GM10248 (cell line): ENCODE results near the gene SHFL.

ENCODE experiments used
- CTCF ChIA-PET: fragments of 300-600 bp; sonication (Branson Sonifier 250); formaldehyde crosslinking; extraction: SDS; loops from one replicate; lab custom pipeline; 2021; ENCODE audit warnings: antibody characterized with exemption; lab: Yijun Ruan, JAX
- POLR2A ChIA-PET: fragments of 350-650 bp; sonication (Branson Sonifier 250); formaldehyde crosslinking; extraction: SDS; loops from one replicate; lab custom pipeline; 2020; ENCODE audit warnings: antibody characterized with exemption; lab: Yijun Ruan, JAX
- DNase-seq: peaks from one replicate; pipeline ENCODE4 v3.0.0; 2012; ENCODE audit errors: extremely low spot score
- TF ChIP-seq, protein P1 (sequence below): IDR thresholded peaks from 2 replicates; pipeline ENCODE4 v1.5.1; 2012; ENCODE audit warnings: mild to moderate bottlenecking, low read depth; ENCODE audit errors: extremely low read depth, missing control alignments, control extremely low read depth

Gene SHFL

GRCh38 chr19:10045371-10045770, 40.7 kb upstream of the SHFL start:
- DNase-seq: no peak
- ChIA-PET POLR2A (no interaction called here), CTCF (no interaction called here)
- TF ChIP-seq, protein P1, sequence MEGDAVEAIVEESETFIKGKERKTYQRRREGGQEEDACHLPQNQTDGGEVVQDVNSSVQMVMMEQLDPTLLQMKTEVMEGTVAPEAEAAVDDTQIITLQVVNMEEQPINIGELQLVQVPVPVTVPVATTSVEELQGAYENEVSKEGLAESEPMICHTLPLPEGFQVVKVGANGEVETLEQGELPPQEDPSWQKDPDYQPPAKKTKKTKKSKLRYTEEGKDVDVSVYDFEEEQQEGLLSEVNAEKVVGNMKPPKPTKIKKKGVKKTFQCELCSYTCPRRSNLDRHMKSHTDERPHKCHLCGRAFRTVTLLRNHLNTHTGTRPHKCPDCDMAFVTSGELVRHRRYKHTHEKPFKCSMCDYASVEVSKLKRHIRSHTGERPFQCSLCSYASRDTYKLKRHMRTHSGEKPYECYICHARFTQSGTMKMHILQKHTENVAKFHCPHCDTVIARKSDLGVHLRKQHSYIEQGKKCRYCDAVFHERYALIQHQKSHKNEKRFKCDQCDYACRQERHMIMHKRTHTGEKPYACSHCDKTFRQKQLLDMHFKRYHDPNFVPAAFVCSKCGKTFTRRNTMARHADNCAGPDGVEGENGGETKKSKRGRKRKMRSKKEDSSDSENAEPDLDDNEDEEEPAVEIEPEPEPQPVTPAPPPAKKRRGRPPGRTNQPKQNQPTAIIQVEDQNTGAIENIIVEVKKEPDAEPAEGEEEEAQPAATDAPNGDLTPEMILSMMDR: no peak

DNA sequence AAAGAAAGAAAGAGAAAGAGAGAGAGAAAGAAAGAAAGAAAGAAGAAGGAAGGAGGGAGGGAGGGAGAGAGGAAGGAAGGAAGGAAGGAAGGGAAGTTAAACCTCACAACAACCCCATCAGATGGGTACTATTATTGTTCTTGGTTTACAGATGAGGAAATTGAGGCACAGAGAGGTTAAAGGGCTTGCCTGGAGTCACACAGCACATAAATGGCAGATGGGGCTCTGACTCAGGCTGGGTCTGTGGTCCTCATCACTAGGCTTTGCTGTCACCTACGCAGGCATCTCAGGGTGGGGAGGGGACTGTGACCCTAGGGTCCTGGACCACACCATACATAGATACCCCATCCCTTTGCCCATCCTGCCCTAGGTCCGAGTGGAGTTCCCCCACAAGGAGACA, 36.5 kb upstream of the SHFL start:
- ChIA-PET POLR2A (no interaction called here), CTCF (no interaction called here)
- TF ChIP-seq, protein P1: no peak
- DNase-seq: no peak

- POLR2A ChIA-PET: no interaction called here
- TF ChIP-seq, protein P1: no peak
- CTCF ChIA-PET: interaction anchor here (1.4 kb wide), 1 partner anchor 10 kb away, joined by 3 read pairs; no protein-coding TSS in a partner anchor
- DNase-seq: no peak
Observed at GRCh38 chr19:10052602-10053360, 33.3 kb upstream of the SHFL start.

DNA sequence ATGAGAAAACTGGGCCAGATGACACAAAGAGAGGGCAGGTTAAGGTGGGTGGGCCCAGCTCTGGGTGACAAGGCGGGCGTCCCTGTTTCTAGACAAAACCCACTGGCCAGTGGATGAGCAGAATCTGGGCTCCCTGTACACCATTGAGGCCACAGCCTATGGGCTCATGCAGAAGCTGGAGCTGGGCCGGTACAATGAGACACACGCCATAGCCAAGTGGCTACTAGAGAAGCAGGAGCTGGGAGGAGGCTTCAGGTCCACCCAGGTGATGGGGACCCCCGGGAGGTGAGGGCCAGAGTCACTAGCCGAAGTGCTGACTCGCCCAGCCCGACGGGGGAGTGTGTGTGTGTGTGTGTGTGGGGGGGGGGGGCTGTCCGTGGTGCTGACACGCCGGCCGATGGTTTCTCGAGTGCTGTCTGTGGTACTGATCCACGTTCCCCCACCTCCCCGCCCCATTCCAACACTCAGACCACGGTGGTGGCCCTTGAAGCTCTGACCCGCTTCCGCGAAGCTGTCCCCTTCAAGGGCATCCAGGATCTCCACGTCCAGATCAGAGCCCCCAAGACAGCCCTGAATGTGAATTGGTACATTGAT, 24.3 kb upstream of the SHFL start:
- TF ChIP-seq, protein P1: no peak
- no peak for DNase-seq
- CTCF ChIA-PET: interaction anchor here (3.3 kb wide), 1 partner anchor 34 kb away, joined by 10 read pairs; no protein-coding TSS in a partner anchor
- POLR2A ChIA-PET: no interaction called here

DNA sequence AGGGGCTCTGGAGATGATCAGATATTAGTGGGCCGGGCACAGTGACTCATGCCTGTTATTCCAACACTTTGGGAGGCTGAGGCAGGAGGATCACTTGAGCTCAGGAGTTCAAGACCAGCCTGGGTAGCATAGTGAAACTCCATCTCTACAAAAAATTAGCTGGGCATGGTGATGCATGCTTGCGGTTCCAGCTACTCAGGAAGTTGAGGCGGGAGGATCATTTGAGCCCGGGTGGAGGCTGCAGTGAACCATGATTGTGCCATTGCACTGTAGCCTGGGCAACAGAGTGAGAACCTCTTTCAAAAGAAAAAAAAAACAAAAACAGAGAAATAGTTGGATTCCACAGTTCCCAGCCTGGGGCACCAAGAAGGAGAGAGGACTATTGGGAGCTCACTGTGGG, 17.9 kb upstream of the SHFL start:
- TF ChIP-seq, protein P1: no peak
- ChIA-PET CTCF (interaction anchor here (0.5 to 1.5 kb wide), 2 partner anchors 9 to 208 kb away, joined by 3 read pairs; no protein-coding TSS in a partner anchor), POLR2A (no interaction called here)
- no peak for DNase-seq

DNA sequence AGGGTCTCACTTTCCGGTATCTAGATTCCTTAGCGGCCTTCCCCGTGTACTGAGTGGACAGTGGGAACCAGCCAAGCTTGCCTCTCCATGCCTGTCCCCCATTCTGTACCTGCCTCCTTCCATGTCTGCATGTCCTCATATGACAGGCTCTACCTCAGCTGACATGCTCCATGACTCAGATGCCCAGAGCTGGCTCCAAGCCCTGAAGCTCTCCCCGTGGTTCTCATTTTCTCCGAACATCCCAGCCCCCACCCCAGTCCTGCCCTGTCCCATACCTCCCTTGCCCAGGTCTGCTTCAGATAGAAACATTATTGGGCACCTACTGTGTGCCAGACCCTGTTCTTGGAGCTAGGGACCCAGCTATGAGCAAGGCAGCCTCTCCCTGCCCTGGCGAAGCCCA, 17.1 kb upstream of the SHFL start:
- TF ChIP-seq, protein P1: no peak
- POLR2A ChIA-PET: no interaction called here
- no peak for DNase-seq
- CTCF ChIA-PET: interaction anchor here (1.5 kb wide), 1 partner anchor 10 kb away, joined by 3 read pairs; no protein-coding TSS in a partner anchor
